CD4-positive, alpha-beta T cell (primary cell): ENCODE measurements around the gene TNFRSF9. TPM values are rescaled to one million over a fixed set of nuclear protein-coding genes. Genes with fewer than 3 reads are reported as not detected.

Source experiments
- ATAC-seq: fragments of 200-7000 bp; cut with Tn5 transposase; one replicate; pipeline ENCODE4 v1.10.0; 2022; ENCODE audit warnings: mild to moderate bottlenecking; ENCODE audit not compliant: poor library complexity
- CTCF ChIA-PET: fragments of 350-600 bp; sonication (Branson Sonifier 250); formaldehyde crosslinking; loops from one replicate; lab custom pipeline; 2021; ENCODE audit warnings: antibody characterized with exemption, inconsistent platforms; lab: Charles Lee
- POLR2A ChIA-PET: fragments of 350-600 bp; sonication (Branson Sonifier 250); formaldehyde crosslinking; loops from one replicate; lab custom pipeline; 2021; ENCODE audit warnings: antibody characterized with exemption, inconsistent platforms; lab: Charles Lee
- DNase-seq, 14 experiments: peaks; one replicate each; pipeline ENCODE4 v3.0.0-alpha.2; 2013 to 2020; ENCODE audit warnings: mixed read lengths in 2 of 14
- H3K27ac ChIP-seq, 2 donors: one replicate each; pipeline versions ENCODE4 v1.5.1 to v1.7.0; 2013; ENCODE audit warnings: low read length in 2 of 2, low read depth in 1 of 2, mild to moderate bottlenecking in 1 of 2
- H3K27me3 ChIP-seq, 2 experiments: 1 replicate in 1 of 2; 2 replicates in 1 of 2; pipeline versions ENCODE4 v1.6.1 to v1.7.0; 2013; ENCODE audit warnings: low read length in 2 of 2, control low read depth in 1 of 2, mild to moderate bottlenecking in 1 of 2, moderate library complexity in 1 of 2; ENCODE audit not compliant: insufficient read depth in 2 of 2, control insufficient read depth in 1 of 2
- H3K36me3 ChIP-seq: one replicate; pipeline ENCODE4 v1.6.1; 2013; ENCODE audit warnings: low read length, control low read depth; ENCODE audit not compliant: insufficient read depth
- H3K4me1 ChIP-seq: one replicate; pipeline ENCODE4 v1.6.1; 2013; ENCODE audit warnings: low read length, control low read depth; ENCODE audit not compliant: insufficient read depth
- H3K4me3 ChIP-seq: one replicate; pipeline ENCODE4 v1.5.1; 2013; ENCODE audit warnings: mild to moderate bottlenecking, low read length, moderate library complexity
- H3K9me3 ChIP-seq, 2 experiments: 1 replicate in 1 of 2; 2 replicates in 1 of 2; pipeline versions ENCODE4 v1.6.1 to v1.7.0; 2013; ENCODE audit warnings: low read length in 2 of 2, mild to moderate bottlenecking in 2 of 2, control low read depth in 1 of 2, moderate library complexity in 1 of 2; ENCODE audit not compliant: control insufficient read depth in 1 of 2, insufficient read depth in 1 of 2
- H3K27ac Mint-ChIP-seq: one replicate; pipeline ENCODE4 v1.8.0; 2020; ENCODE audit warnings: mixed read lengths
- H3K27me3 Mint-ChIP-seq: one replicate; pipeline ENCODE4 v1.8.0; 2021; ENCODE audit warnings: mixed read lengths
- H3K36me3 Mint-ChIP-seq: one replicate; pipeline ENCODE4 v1.8.0; 2021; ENCODE audit warnings: low read depth, mixed read lengths
- H3K4me1 Mint-ChIP-seq: one replicate; pipeline ENCODE4 v1.8.0; 2021; ENCODE audit warnings: low read depth, mixed read lengths
- H3K4me3 Mint-ChIP-seq: one replicate; pipeline ENCODE4 v1.8.0; 2020; ENCODE audit warnings: mild to moderate bottlenecking, mixed read lengths
- H3K9me3 Mint-ChIP-seq: one replicate; pipeline ENCODE4 v1.8.0; 2020; ENCODE audit warnings: mixed read lengths
- intact Hi-C, 2 experiments: fragments of 100-400 bp; cut with DNase I in 1 of 2; cut with micrococcal nuclease in 1 of 2; formaldehyde crosslinking; loops; one replicate each; pipeline versions ENCODE4 v1.15.1 to v1.9.0; 2023 to 2025; cut with DNase I, micrococcal nuclease
- total RNA-seq, 174 experiments: library from RNA in 2 of 174; stranded (reverse) in 2 of 174; gene quantifications; one replicate each; pipeline ENCODE4 v1.2.3 and lab custom pipeline; 2021 to 2026
- TF ChIP-seq, protein P1 (sequence below): fragments of 200-600 bp; IDR thresholded peaks from one replicate; pipeline ENCODE4 v1.8.0; 2022; ENCODE audit warnings: antibody characterized with exemption, mild to moderate bottlenecking

The TNFRSF9 gene
- total RNA-seq, 2 experiments from 2014 or later, result 0.52 to 0.84 TPM

DNA sequence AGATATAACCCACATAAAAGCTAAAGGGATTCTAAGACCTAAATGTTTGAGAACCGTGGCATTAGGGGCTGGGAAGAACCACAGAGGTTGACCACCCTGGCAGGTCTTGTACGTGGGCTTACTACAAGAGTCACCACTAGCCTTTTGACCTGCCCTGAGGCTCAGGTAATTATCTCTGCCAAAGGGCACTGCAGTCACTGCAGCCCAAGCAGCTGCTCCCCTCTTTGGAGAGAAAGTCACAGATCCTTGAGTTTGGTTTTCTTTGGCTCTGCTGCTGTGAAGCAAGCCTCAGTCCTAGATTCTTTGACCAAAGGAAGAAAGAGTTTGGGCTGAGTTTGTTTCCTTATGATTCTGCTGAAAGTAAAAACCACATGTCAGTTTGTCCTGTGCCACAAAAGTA lies 32.4 kb upstream of the TNFRSF9 start:
- CTCF ChIA-PET, result interaction anchor here (1.3 kb wide), 1 partner anchor 10 kb away, joined by 3 read pairs; no protein-coding TSS in a partner anchor
- H3K4me3 Mint-ChIP-seq, result no peak overlapping the region

DNA sequence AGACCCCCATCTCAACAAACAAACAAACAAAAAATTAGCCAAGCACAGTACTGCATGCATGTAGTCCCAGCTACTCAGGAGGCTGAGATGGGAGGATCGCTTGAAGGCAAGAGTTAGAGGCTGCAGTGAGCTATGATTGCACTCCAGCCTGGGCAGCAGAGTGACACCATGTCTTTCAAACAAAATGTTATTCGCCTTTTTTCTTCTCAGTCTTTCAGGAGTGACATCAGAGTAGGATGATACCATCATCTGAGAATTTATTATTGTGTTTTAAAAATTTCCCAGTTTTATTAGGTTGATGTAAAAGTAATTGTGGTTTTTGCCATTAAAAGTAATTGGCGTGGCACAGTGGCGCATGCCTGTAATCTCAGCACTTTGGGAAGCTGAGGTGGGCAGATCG lies 31.6 kb upstream of the TNFRSF9 start:
- Mint-ChIP-seq H3K4me1 (peaks cover 16% of the 10 kb centered on the region), H3K27me3 (no peaks in the 10 kb centered on the region), H3K36me3 (peaks cover 67% of the 10 kb centered on the region), H3K27ac (no peak overlapping the region), H3K9me3 (no peaks in the 10 kb centered on the region), H3K4me3 (no peak overlapping the region)
- ATAC-seq, result no peak
- no peaks in the 10 kb centered on the region for H3K27me3 ChIP-seq
- TF ChIP-seq, protein P1, sequence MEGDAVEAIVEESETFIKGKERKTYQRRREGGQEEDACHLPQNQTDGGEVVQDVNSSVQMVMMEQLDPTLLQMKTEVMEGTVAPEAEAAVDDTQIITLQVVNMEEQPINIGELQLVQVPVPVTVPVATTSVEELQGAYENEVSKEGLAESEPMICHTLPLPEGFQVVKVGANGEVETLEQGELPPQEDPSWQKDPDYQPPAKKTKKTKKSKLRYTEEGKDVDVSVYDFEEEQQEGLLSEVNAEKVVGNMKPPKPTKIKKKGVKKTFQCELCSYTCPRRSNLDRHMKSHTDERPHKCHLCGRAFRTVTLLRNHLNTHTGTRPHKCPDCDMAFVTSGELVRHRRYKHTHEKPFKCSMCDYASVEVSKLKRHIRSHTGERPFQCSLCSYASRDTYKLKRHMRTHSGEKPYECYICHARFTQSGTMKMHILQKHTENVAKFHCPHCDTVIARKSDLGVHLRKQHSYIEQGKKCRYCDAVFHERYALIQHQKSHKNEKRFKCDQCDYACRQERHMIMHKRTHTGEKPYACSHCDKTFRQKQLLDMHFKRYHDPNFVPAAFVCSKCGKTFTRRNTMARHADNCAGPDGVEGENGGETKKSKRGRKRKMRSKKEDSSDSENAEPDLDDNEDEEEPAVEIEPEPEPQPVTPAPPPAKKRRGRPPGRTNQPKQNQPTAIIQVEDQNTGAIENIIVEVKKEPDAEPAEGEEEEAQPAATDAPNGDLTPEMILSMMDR, result no peak
- POLR2A ChIA-PET, result no interaction called here
- DNase-seq, result no peak
- intact Hi-C loops, result no loop called here
- peaks cover 2% of the 10 kb centered on the region for H3K4me1 ChIP-seq
- H3K4me3 ChIP-seq, result no peak overlapping the region
- peaks cover 70% of the 10 kb centered on the region for H3K36me3 ChIP-seq
- CTCF ChIA-PET, result interaction anchor here (1.3 kb wide), 1 partner anchor 11 kb away, joined by 3 read pairs; no protein-coding TSS in a partner anchor
- H3K9me3 ChIP-seq, result no peaks in the 10 kb centered on the region
- no peak overlapping the region for H3K27ac ChIP-seq

More for the DNA sequence above, 32.4 kb upstream of the TNFRSF9 start:
- H3K36me3 Mint-ChIP-seq, result peaks cover 67% of the 10 kb centered on the region
- no peaks in the 10 kb centered on the region for H3K4me1 ChIP-seq
- H3K9me3 Mint-ChIP-seq, result no peaks in the 10 kb centered on the region
- H3K27me3 Mint-ChIP-seq, result no peaks in the 10 kb centered on the region
- H3K27me3 ChIP-seq, result no peaks in the 10 kb centered on the region
- no peak overlapping the region for H3K27ac Mint-ChIP-seq
- TF ChIP-seq, protein P1, result no peak
- intact Hi-C loops, result no loop called here
- peaks cover 12% of the 10 kb centered on the region for H3K4me1 Mint-ChIP-seq
- peaks cover 66% of the 10 kb centered on the region for H3K36me3 ChIP-seq
- no peak overlapping the region for H3K27ac ChIP-seq
- POLR2A ChIA-PET, result no interaction called here
- ATAC-seq (no peak), DNase-seq (no peak)
- no peak overlapping the region for H3K4me3 ChIP-seq
- H3K9me3 ChIP-seq, result no peaks in the 10 kb centered on the region

DNA sequence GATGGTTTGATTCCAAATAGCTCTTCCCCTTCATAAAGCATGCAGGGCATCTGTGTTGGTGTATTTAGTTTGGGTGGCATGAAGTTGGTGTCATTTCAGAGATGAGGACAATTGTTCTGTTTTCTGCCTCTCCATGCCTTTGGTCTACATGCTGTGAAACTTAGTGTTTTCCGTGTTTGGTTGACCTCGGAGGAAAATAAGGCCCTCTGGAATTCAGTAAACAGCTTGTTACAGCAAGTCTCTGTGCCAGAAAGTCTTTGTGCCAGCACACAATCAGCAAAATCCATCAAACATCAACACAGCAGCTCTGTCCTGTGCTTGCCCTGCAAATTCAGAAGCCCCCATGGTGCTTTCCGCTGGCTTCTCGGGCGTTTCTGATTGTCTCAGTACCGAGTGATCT lies 30.4 kb upstream of the TNFRSF9 start:
- no peak overlapping the region for H3K27ac Mint-ChIP-seq
- H3K27ac ChIP-seq, result no peak overlapping the region
- DNase-seq (no peak), ATAC-seq (no peak)
- peaks cover 8% of the 10 kb centered on the region for H3K4me1 ChIP-seq
- H3K27me3 Mint-ChIP-seq, result no peaks in the 10 kb centered on the region
- ChIA-PET POLR2A (no interaction called here), CTCF (no interaction called here)
- TF ChIP-seq, protein P1, result no peak
- no peak overlapping the region for H3K4me3 Mint-ChIP-seq
- no peak overlapping the region for H3K4me3 ChIP-seq
- no peaks in the 10 kb centered on the region for H3K9me3 ChIP-seq
- intact Hi-C loops, result no loop called here
- H3K36me3 Mint-ChIP-seq, result peaks cover 73% of the 10 kb centered on the region
- peaks cover 73% of the 10 kb centered on the region for H3K36me3 ChIP-seq
- peaks cover 29% of the 10 kb centered on the region for H3K4me1 Mint-ChIP-seq
- H3K9me3 Mint-ChIP-seq, result no peaks in the 10 kb centered on the region
- no peaks in the 10 kb centered on the region for H3K27me3 ChIP-seq
